ENCODE results near the gene SPRR5.

DNA sequence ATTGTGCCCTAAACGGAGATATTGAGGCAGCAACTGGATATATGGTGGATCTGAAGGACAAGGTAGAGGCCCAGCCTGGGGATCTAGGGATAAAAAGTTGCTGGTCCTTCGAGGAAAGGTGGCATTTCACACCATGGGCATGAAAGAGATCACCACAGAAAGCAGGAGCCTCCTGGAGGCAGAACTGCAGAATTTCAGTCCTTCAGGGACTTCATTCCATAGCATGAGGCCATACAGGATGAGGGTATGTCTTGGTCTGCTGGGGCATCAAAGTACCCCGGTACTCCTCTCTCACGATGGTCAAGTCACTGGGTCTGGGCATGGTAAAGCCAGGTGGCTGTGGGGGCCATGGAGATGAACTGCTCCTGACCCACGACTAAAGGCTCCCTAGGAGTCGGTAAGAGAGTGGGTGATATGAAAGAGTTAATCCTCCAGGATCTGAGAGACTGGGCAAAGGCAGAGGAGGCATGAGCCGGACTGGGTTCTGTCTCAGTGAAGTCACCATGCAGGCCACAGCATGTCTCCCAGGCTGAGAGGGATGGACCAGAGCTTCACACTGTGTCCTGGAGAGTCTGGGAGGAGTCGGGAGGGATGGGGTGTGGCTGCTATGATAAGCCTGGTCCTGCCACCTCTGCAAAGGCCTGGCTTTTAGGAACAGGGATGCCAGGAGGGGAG, 5.8 kb upstream of the SPRR5 start:
- TF ChIP-seq, protein P1, sequence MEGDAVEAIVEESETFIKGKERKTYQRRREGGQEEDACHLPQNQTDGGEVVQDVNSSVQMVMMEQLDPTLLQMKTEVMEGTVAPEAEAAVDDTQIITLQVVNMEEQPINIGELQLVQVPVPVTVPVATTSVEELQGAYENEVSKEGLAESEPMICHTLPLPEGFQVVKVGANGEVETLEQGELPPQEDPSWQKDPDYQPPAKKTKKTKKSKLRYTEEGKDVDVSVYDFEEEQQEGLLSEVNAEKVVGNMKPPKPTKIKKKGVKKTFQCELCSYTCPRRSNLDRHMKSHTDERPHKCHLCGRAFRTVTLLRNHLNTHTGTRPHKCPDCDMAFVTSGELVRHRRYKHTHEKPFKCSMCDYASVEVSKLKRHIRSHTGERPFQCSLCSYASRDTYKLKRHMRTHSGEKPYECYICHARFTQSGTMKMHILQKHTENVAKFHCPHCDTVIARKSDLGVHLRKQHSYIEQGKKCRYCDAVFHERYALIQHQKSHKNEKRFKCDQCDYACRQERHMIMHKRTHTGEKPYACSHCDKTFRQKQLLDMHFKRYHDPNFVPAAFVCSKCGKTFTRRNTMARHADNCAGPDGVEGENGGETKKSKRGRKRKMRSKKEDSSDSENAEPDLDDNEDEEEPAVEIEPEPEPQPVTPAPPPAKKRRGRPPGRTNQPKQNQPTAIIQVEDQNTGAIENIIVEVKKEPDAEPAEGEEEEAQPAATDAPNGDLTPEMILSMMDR (IDR thresholded peaks at IDR 0.05; ENCODE audit: insufficient read depth, low read depth, low read length): no peak
- no peak for TF ChIP-seq EZH2 (IDR thresholded peaks at IDR 0.05; ENCODE audit: insufficient read depth, low read length)
